GM12892 (cell line): ENCODE data around the gene CYP46A1.
"Not testable (repeated sequence)": the region's sequence is repeated elsewhere in the genome, so short reads cannot be mapped to it uniquely, and the experiment has no call there.

Experiments
- POLR2A ChIP-seq: IDR thresholded peaks from 2 replicates; pipeline ENCODE4 v1.6.1; 2011; ENCODE audit warnings: low read depth, low read length, control low read depth
- POLR2AphosphoS5 ChIP-seq: IDR thresholded peaks from 2 replicates; pipeline ENCODE4 v1.6.1; 2011; ENCODE audit warnings: low read depth, low read length, control low read depth

GRCh38 chr14:99661206-99661605, 22.9 kb upstream of the CYP46A1 start:
- not testable (repeated sequence) for TF ChIP-seq POLR2A, POLR2AphosphoS5
